WTC11 (cell line): ENCODE results near the gene FSHR. TPM values are rescaled to one million over a fixed set of nuclear protein-coding genes. Genes with fewer than 3 reads are reported as not detected.

Experiments used
- ATAC-seq: fragments of 200-7000 bp; cut with Tn5 transposase; 2 replicates; pipeline ENCODE4 v1.10.0; 2021; ENCODE audit warnings: mild to moderate bottlenecking, moderate library complexity
- CTCF ChIA-PET: fragments of 300-600 bp; sonication (Branson Sonifier 250); formaldehyde crosslinking; loops from one replicate; lab custom pipeline; 2021; ENCODE audit warnings: antibody characterized with exemption; lab: Charles Lee
- POLR2A ChIA-PET: fragments of 350-600 bp; sonication (Branson Sonifier 250); formaldehyde crosslinking; loops from one replicate; lab custom pipeline; 2021; ENCODE audit warnings: antibody characterized with exemption; lab: Charles Lee
- DNase-seq: peaks from one replicate; pipeline ENCODE4 v3.0.0; 2021; ENCODE audit warnings: low spot score
- H3K27ac Mint-ChIP-seq: 2 replicates; pipeline ENCODE4 v1.8.0; 2021; ENCODE audit warnings: mixed read lengths
- H3K27me3 Mint-ChIP-seq: 2 replicates; pipeline ENCODE4 v1.8.0; 2021; ENCODE audit warnings: low read depth, mild to moderate bottlenecking, moderate library complexity, mixed read lengths
- H3K36me3 Mint-ChIP-seq: 2 replicates; pipeline ENCODE4 v1.8.0; 2021; ENCODE audit warnings: mixed read lengths
- H3K4me1 Mint-ChIP-seq: 2 replicates; pipeline ENCODE4 v1.8.0; 2022; ENCODE audit warnings: mixed read lengths
- H3K4me3 Mint-ChIP-seq: 2 replicates; pipeline ENCODE4 v1.8.0; 2021; ENCODE audit warnings: mild to moderate bottlenecking, moderate library complexity, mixed read lengths
- H3K9me3 Mint-ChIP-seq: 2 replicates; pipeline ENCODE4 v1.8.0; 2021; ENCODE audit warnings: mixed read lengths
- CREM ChIP-seq: sonication (generic); formaldehyde crosslinking; IDR thresholded peaks from 2 replicates; pipeline ENCODE4 v1.8.1; 2022; ENCODE audit warnings: mild to moderate bottlenecking, missing genetic modification reagents, moderate library complexity
- GABPB1 ChIP-seq: sonication (generic); formaldehyde crosslinking; IDR thresholded peaks from 2 replicates; pipeline ENCODE4 v1.8.1; 2023; ENCODE audit warnings: mild to moderate bottlenecking, missing genetic modification reagents
- GTF2I ChIP-seq: fragments of 250-450 bp; sonication (Bioruptor Pico); conservative IDR thresholded peaks from 2 replicates; pipeline ENCODE4 v1.4.0; 2021; ENCODE audit warnings: mild to moderate bottlenecking
- JAZF1 ChIP-seq: fragments of 250-450 bp; sonication (Bioruptor Pico); IDR thresholded peaks from 2 replicates; pipeline ENCODE4 v1.9.0; 2021; ENCODE audit warnings: moderate library complexity, mild to moderate bottlenecking, inconsistent platforms
- NFATC4 ChIP-seq: fragments of 250-450 bp; sonication (Bioruptor Pico); IDR thresholded peaks from 2 replicates; pipeline ENCODE4 v1.9.0; 2021; ENCODE audit warnings: mild to moderate bottlenecking
- NR1H2 ChIP-seq: sonication (generic); formaldehyde crosslinking; IDR thresholded peaks from 2 replicates; pipeline ENCODE4 v1.9.0; 2021; ENCODE audit warnings: mild to moderate bottlenecking, moderate library complexity, missing genetic modification reagents
- PRRX2 ChIP-seq: fragments of 250-450 bp; sonication (Bioruptor Pico); IDR thresholded peaks from 2 replicates; pipeline ENCODE4 v1.8.0; 2021; ENCODE audit warnings: mild to moderate bottlenecking
- RORB ChIP-seq: fragments of 250-450 bp; sonication (Bioruptor Pico); IDR thresholded peaks from 2 replicates; pipeline ENCODE4 v1.9.0; 2021; ENCODE audit warnings: mild to moderate bottlenecking
- SMAD4 ChIP-seq: sonication (generic); formaldehyde crosslinking; IDR thresholded peaks from 2 replicates; pipeline ENCODE4 v1.8.0; 2022; ENCODE audit warnings: mild to moderate bottlenecking, missing genetic modification reagents
- TP53 ChIP-seq: sonication (generic); formaldehyde crosslinking; IDR thresholded peaks from 2 replicates; pipeline ENCODE4 v1.8.1; 2023; ENCODE audit warnings: mild to moderate bottlenecking, missing genetic modification reagents
- ZNF423 ChIP-seq: fragments of 250-450 bp; sonication (Bioruptor Pico); IDR thresholded peaks from 2 replicates; pipeline ENCODE4 v2.1.2; 2022; ENCODE audit warnings: mild to moderate bottlenecking, moderate library complexity
- total RNA-seq: library from RNA; stranded (reverse); gene quantifications from 3 replicates; pipeline ENCODE4 v1.2.3, GENCODE V29; 2021
- TF ChIP-seq, protein P1 (sequence below): sonication (generic); formaldehyde crosslinking; IDR thresholded peaks from 2 replicates; pipeline ENCODE4 v1.8.0; 2023; ENCODE audit warnings: missing genetic modification reagents, mild to moderate bottlenecking, borderline replicate concordance
- TF ChIP-seq, protein P2 (sequence below): sonication (generic); formaldehyde crosslinking; IDR thresholded peaks from 2 replicates; pipeline ENCODE4 v1.8.1; 2022; ENCODE audit warnings: mild to moderate bottlenecking, missing genetic modification reagents, moderate library complexity, borderline replicate concordance
- TF ChIP-seq, protein P3 (sequence below): sonication (generic); formaldehyde crosslinking; IDR thresholded peaks from 2 replicates; pipeline ENCODE4 v1.8.1; 2023; ENCODE audit warnings: mild to moderate bottlenecking, missing genetic modification reagents
- TF ChIP-seq, protein P4 (sequence below): sonication (generic); formaldehyde crosslinking; IDR thresholded peaks from 2 replicates; pipeline ENCODE4 v1.8.0; 2022; ENCODE audit warnings: mild to moderate bottlenecking, missing genetic modification reagents
- TF ChIP-seq, protein P5 (sequence below): sonication (generic); formaldehyde crosslinking; IDR thresholded peaks from 2 replicates; pipeline ENCODE4 v1.8.0; 2022; ENCODE audit warnings: mild to moderate bottlenecking, missing genetic modification reagents
- TF ChIP-seq, protein P6 (sequence below): sonication (generic); formaldehyde crosslinking; IDR thresholded peaks from 2 replicates; pipeline ENCODE4 v1.8.1; 2022; ENCODE audit warnings: low read depth, missing genetic modification reagents, borderline replicate concordance
- TF ChIP-seq, protein P7 (sequence below): fragments of 250-450 bp; sonication (Bioruptor Pico); IDR thresholded peaks from 2 replicates; pipeline ENCODE4 v2.1.2; 2022; ENCODE audit warnings: mild to moderate bottlenecking, moderate library complexity
- TF ChIP-seq, protein P8 (sequence below): fragments of 250-450 bp; sonication (Bioruptor Pico); IDR thresholded peaks from 2 replicates; pipeline ENCODE4 v1.8.0; 2021; ENCODE audit warnings: mild to moderate bottlenecking
- TF ChIP-seq, protein P9 (sequence below): sonication (generic); formaldehyde crosslinking; IDR thresholded peaks from 2 replicates; pipeline ENCODE4 v1.8.1; 2023; ENCODE audit warnings: mild to moderate bottlenecking, missing genetic modification reagents, borderline replicate concordance

The FSHR gene
- total RNA-seq, 1 experiment from 2014 or later: not detected

DNA sequence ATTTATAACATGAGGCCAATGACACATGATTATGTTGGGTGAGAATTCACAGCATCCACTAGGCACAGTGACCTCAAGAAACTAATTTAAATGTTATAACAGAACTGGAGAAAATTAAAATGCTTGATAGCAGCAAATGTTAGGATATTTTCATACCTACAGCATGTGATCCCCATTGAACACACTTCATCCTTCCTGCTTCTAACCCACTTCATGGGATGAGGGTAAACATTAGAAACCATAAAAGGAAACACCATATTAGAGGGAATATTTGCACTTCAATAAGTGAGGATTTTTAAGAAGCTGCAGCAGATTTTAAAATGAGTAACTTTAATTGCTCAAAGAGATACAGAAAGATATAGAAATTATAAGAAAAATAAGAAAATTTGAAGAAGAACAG is 117.1 kb downstream of the FSHR start (continued):
- TF ChIP-seq, protein P1, sequence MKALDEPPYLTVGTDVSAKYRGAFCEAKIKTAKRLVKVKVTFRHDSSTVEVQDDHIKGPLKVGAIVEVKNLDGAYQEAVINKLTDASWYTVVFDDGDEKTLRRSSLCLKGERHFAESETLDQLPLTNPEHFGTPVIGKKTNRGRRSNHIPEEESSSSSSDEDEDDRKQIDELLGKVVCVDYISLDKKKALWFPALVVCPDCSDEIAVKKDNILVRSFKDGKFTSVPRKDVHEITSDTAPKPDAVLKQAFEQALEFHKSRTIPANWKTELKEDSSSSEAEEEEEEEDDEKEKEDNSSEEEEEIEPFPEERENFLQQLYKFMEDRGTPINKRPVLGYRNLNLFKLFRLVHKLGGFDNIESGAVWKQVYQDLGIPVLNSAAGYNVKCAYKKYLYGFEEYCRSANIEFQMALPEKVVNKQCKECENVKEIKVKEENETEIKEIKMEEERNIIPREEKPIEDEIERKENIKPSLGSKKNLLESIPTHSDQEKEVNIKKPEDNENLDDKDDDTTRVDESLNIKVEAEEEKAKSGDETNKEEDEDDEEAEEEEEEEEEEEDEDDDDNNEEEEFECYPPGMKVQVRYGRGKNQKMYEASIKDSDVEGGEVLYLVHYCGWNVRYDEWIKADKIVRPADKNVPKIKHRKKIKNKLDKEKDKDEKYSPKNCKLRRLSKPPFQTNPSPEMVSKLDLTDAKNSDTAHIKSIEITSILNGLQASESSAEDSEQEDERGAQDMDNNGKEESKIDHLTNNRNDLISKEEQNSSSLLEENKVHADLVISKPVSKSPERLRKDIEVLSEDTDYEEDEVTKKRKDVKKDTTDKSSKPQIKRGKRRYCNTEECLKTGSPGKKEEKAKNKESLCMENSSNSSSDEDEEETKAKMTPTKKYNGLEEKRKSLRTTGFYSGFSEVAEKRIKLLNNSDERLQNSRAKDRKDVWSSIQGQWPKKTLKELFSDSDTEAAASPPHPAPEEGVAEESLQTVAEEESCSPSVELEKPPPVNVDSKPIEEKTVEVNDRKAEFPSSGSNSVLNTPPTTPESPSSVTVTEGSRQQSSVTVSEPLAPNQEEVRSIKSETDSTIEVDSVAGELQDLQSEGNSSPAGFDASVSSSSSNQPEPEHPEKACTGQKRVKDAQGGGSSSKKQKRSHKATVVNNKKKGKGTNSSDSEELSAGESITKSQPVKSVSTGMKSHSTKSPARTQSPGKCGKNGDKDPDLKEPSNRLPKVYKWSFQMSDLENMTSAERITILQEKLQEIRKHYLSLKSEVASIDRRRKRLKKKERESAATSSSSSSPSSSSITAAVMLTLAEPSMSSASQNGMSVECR (CRISPR knock-in tag): no peak

DNA sequence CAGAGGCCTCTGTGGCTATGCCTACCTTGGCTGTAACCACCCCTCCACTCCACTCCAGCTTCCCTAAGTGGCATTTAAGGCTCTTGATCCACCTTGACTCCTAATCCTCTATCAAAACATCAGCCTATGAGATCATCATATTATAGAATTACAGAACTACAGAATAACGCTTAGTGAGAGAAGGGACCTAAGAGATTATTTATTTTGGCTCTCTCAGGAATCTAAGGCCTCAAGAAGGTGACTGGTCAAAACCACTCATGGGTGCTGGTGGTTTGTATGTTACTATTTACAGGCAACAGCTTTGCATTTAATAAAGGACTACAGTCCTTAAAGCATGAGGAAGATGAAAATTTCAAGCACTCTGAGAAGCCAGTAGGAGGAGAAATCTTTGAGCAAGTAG is 118.8 kb downstream of the FSHR start:
- H3K27me3 Mint-ChIP-seq: no peaks in the 10 kb centered on the region
- ChIA-PET CTCF (no interaction called here), POLR2A (no interaction called here)
- H3K4me1 Mint-ChIP-seq: no peaks in the 10 kb centered on the region
- H3K27ac Mint-ChIP-seq: no peak overlapping the region
- H3K4me3 Mint-ChIP-seq: no peak overlapping the region
- DNase-seq (no peak), ATAC-seq (no peak)
- no peaks in the 10 kb centered on the region for H3K36me3 Mint-ChIP-seq
- H3K9me3 Mint-ChIP-seq: no peaks in the 10 kb centered on the region
- TF ChIP-seq RORB (CRISPR knock-in tag) (no peak), TP53 (no peak), CREM (no peak), GABPB1 (CRISPR knock-in tag) (no peak), GTF2I (no peak), NFATC4 (CRISPR knock-in tag) (no peak), PRRX2 (CRISPR knock-in tag) (no peak), ZNF423 (CRISPR knock-in tag) (no peak), NR1H2 (no peak), SMAD4 (CRISPR knock-in tag) (no peak), JAZF1 (no peak)
- TF ChIP-seq, protein P2, sequence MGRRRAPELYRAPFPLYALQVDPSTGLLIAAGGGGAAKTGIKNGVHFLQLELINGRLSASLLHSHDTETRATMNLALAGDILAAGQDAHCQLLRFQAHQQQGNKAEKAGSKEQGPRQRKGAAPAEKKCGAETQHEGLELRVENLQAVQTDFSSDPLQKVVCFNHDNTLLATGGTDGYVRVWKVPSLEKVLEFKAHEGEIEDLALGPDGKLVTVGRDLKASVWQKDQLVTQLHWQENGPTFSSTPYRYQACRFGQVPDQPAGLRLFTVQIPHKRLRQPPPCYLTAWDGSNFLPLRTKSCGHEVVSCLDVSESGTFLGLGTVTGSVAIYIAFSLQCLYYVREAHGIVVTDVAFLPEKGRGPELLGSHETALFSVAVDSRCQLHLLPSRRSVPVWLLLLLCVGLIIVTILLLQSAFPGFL (CRISPR knock-in tag): no peak
- TF ChIP-seq, protein P3, sequence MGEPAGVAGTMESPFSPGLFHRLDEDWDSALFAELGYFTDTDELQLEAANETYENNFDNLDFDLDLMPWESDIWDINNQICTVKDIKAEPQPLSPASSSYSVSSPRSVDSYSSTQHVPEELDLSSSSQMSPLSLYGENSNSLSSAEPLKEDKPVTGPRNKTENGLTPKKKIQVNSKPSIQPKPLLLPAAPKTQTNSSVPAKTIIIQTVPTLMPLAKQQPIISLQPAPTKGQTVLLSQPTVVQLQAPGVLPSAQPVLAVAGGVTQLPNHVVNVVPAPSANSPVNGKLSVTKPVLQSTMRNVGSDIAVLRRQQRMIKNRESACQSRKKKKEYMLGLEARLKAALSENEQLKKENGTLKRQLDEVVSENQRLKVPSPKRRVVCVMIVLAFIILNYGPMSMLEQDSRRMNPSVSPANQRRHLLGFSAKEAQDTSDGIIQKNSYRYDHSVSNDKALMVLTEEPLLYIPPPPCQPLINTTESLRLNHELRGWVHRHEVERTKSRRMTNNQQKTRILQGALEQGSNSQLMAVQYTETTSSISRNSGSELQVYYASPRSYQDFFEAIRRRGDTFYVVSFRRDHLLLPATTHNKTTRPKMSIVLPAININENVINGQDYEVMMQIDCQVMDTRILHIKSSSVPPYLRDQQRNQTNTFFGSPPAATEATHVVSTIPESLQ (CRISPR knock-in tag): no peak
- TF ChIP-seq, protein P4, sequence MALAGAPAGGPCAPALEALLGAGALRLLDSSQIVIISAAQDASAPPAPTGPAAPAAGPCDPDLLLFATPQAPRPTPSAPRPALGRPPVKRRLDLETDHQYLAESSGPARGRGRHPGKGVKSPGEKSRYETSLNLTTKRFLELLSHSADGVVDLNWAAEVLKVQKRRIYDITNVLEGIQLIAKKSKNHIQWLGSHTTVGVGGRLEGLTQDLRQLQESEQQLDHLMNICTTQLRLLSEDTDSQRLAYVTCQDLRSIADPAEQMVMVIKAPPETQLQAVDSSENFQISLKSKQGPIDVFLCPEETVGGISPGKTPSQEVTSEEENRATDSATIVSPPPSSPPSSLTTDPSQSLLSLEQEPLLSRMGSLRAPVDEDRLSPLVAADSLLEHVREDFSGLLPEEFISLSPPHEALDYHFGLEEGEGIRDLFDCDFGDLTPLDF: no peak
- TF ChIP-seq, protein P5, sequence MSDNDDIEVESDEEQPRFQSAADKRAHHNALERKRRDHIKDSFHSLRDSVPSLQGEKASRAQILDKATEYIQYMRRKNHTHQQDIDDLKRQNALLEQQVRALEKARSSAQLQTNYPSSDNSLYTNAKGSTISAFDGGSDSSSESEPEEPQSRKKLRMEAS (CRISPR knock-in tag): no peak
- TF ChIP-seq, protein P6, sequence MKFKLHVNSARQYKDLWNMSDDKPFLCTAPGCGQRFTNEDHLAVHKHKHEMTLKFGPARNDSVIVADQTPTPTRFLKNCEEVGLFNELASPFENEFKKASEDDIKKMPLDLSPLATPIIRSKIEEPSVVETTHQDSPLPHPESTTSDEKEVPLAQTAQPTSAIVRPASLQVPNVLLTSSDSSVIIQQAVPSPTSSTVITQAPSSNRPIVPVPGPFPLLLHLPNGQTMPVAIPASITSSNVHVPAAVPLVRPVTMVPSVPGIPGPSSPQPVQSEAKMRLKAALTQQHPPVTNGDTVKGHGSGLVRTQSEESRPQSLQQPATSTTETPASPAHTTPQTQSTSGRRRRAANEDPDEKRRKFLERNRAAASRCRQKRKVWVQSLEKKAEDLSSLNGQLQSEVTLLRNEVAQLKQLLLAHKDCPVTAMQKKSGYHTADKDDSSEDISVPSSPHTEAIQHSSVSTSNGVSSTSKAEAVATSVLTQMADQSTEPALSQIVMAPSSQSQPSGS (CRISPR knock-in tag): no peak
- TF ChIP-seq, protein P7, sequence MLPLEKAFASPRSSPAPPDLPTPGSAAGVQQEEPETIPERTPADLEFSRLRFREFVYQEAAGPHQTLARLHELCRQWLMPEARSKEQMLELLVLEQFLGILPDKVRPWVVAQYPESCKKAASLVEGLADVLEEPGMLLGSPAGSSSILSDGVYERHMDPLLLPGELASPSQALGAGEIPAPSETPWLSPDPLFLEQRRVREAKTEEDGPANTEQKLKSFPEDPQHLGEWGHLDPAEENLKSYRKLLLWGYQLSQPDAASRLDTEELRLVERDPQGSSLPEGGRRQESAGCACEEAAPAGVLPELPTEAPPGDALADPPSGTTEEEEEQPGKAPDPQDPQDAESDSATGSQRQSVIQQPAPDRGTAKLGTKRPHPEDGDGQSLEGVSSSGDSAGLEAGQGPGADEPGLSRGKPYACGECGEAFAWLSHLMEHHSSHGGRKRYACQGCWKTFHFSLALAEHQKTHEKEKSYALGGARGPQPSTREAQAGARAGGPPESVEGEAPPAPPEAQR (CRISPR knock-in tag): no peak
- TF ChIP-seq, protein P8, sequence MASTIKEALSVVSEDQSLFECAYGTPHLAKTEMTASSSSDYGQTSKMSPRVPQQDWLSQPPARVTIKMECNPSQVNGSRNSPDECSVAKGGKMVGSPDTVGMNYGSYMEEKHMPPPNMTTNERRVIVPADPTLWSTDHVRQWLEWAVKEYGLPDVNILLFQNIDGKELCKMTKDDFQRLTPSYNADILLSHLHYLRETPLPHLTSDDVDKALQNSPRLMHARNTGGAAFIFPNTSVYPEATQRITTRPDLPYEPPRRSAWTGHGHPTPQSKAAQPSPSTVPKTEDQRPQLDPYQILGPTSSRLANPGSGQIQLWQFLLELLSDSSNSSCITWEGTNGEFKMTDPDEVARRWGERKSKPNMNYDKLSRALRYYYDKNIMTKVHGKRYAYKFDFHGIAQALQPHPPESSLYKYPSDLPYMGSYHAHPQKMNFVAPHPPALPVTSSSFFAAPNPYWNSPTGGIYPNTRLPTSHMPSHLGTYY (CRISPR knock-in tag): no peak
- TF ChIP-seq, protein P9, sequence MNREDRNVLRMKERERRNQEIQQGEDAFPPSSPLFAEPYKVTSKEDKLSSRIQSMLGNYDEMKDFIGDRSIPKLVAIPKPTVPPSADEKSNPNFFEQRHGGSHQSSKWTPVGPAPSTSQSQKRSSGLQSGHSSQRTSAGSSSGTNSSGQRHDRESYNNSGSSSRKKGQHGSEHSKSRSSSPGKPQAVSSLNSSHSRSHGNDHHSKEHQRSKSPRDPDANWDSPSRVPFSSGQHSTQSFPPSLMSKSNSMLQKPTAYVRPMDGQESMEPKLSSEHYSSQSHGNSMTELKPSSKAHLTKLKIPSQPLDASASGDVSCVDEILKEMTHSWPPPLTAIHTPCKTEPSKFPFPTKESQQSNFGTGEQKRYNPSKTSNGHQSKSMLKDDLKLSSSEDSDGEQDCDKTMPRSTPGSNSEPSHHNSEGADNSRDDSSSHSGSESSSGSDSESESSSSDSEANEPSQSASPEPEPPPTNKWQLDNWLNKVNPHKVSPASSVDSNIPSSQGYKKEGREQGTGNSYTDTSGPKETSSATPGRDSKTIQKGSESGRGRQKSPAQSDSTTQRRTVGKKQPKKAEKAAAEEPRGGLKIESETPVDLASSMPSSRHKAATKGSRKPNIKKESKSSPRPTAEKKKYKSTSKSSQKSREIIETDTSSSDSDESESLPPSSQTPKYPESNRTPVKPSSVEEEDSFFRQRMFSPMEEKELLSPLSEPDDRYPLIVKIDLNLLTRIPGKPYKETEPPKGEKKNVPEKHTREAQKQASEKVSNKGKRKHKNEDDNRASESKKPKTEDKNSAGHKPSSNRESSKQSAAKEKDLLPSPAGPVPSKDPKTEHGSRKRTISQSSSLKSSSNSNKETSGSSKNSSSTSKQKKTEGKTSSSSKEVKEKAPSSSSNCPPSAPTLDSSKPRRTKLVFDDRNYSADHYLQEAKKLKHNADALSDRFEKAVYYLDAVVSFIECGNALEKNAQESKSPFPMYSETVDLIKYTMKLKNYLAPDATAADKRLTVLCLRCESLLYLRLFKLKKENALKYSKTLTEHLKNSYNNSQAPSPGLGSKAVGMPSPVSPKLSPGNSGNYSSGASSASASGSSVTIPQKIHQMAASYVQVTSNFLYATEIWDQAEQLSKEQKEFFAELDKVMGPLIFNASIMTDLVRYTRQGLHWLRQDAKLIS: no peak
